Activated CD8-positive, alpha-beta memory T cell treated with anti-CD3 and anti-CD28 coated beads for 24 hours (primary cell): ENCODE results near the gene B3GNT2.

Source experiments
- DNase-seq: peaks from one replicate; pipeline ENCODE4 v3.0.0-alpha.2; 2020

B3GNT2 gene

GRCh38 chr2:62207491-62207890 is 11.6 kb downstream of the B3GNT2 start:
- DNase-seq, result no peak

GRCh38 chr2:62208074-62208757 is 12.3 kb downstream of the B3GNT2 start:
- no peak for DNase-seq

DNA sequence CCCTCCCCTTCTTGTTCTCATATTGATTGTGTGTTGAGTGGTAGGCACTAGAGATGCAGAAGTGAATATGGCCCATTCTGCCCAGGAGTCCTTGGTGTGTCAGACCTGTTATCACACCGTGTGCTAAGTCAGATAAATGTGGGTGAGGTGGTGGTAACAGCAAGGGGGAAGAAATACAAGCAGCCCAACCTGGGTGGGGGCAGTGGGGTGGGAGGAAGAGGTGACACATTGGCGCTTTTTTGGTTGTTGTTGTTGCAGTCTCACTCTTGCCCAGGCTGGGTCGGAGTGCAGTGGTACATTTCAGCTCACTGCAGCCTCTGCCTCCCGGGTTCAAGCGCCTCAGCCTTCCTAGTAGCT is 12.8 kb downstream of the B3GNT2 start:
- DNase-seq, result no peak

DNA sequence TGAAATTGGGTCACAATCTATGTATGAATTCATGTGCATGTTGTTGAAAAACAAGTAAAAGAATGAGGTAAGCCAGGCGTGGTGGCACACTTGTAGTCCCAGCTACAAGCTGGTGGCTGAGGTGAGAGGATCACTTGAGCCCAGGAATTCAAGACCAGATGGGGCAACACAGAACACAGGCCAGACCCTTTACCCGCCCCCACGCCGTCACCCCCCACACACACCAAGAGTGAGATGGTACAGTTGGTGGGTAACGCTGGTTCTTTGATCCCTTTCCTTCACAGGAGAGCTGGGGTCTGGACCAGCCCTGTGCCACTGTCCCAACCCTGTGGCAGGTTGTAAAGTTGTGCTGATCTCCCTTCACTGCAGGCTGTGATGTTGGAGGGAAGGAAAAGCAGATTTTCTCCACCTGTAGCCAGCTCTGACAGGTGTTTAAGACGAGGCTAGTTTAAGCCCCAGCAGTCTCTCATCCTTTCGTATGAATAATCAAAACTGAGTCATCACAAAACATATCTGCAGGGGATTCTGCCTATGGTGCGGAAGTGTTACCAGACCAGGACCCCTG is 13.6 kb downstream of the B3GNT2 start:
- no peak for DNase-seq

DNA sequence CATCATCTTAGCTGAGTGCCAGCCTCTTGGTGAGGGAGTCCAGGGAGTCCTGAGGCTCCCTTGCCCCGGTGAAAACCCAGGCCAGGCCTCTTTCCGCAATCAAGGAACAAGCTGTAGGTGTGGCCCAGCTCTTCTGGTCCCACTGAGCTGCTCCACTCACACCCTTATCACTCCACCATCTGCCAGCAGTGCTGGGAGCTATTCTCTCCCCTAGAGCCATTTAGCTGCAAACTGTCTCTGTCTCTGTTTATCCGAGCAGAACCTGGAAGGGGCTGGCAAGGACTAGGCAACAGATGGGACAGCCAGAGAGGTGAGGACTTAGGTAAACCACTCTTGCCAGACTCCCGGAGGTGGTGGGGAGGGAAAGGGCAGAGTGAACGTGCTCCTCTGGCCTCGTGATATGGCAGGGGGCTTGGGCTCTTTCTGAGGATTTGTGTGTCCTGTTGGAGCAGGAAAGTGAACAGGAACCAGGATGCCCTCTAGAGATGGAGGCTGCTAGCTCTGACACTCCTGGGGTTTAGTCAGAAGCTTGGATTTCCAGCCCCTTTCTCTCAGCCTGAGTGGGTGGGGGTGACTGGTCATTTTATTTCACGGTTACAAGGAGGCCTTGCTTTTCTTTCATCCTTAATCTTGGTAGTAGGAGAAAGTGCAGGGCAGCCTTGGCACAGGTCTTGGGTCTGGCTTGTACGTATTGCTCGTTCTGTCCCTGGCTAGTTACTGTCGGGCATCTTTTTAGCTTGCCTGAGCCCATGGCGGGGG is 19.6 kb downstream of the B3GNT2 start:
- DNase-seq, result no peak

GRCh38 chr2:62216113-62216512 is 20.2 kb downstream of the B3GNT2 start:
- DNase-seq, result no peak

GRCh38 chr2:62216616-62217015 is 20.7 kb downstream of the B3GNT2 start:
- no peak for DNase-seq

DNA sequence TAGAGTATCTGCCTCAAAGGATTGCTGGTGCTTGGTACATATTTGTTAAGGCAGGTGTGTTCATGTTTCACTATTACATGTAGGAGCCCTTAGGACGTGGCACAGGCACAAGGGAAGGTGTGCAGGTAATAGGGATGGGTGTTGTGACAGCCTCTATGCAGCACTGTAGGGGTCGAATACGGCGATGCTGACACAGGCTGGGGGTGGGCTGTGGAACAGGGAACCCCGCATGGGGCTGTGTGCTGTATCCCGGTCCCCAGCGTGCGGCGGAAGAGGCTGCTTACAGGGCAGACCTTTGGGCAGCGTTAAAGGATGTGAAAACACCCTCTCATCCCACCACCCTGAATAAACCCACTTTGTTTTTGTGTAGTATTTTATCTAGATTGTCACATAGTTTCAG is 21.5 kb downstream of the B3GNT2 start:
- no peak for DNase-seq

- no peak for DNase-seq
Measured at GRCh38 chr2:62217970-62218369, 22.1 kb downstream of the B3GNT2 start.

DNA sequence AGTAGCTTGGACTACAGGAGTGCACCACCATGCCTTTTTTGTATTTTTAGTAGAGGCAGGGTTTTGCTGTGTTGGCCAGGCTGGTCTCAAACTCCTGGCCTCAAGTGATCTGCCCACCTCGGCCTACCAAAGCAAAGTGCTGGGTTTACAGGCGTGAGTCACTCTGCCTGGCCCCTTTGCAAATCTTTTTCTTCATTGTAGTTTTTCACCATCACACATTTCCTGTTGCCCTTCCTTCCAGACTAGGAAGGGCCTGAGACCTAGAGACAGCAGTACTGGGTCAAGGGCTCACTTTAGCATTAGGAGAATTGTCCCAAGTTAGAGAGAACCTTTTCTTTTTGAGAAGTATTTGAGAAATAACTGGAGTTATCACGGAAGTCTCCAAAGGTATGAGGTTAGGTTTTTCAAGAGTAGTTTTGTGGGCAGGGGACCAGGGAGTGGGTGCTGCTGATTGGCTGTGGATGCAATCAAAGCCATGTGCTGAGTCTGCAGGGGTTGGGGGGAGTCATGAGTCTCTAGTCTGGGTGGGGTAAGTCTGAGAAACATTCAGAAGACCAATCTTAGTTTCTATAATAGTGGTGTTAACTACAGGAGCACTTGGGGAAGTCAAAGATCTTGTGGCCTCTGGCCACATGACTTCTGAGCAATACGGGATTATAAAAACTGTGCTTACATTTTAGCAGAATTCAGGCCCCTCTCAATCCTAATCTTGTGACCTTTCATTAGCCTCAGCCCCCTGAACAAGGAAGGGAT is 23.7 kb downstream of the B3GNT2 start:
- DNase-seq, result peak; percentile 48

DNA sequence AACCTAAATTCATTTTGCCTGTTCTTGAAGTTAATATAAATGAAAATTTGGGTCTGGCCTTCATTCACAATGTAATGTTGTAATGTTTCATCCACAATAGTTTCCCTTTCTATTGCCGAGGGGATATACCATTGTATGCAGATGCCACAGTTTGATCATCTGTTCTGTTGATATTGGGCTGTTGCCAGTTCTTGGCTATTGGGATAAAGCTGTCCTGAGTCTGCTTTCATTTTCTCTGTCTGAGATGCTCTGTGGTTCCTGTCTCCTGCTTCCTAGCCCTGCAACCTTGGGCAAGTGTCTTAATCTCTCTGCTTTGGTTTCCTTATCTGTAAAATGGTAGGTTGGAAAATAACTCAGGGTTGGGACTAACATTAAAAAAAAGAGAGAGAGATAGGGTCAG is 25.2 kb downstream of the B3GNT2 start:
- no peak for DNase-seq

- no peak for DNase-seq
Measured at GRCh38 chr2:62222171-62222570, 26.3 kb downstream of the B3GNT2 start.

GRCh38 chr2:62222674-62223073 is 26.8 kb downstream of the B3GNT2 start:
- DNase-seq, result peak; percentile 52

DNA sequence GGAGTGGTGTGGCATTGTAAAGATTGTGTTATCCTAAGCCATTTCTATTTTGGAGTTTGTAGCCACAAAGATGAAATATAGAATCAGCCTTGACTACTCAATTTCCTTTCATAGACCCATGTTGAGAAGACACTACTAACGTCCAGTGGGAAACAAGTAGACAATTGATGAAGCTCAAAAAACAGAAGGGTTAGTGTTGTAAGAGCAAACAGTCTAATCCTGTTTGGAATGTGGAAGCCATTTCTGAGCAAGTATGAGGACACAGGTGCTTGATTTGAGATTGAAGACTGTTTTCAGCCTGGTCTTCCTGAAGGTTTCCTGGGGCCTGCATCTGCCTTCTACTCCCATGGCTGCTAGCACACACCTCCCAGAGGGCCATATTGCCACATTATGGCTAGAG is 29.1 kb downstream of the B3GNT2 start:
- peak; percentile 13 for DNase-seq

DNA sequence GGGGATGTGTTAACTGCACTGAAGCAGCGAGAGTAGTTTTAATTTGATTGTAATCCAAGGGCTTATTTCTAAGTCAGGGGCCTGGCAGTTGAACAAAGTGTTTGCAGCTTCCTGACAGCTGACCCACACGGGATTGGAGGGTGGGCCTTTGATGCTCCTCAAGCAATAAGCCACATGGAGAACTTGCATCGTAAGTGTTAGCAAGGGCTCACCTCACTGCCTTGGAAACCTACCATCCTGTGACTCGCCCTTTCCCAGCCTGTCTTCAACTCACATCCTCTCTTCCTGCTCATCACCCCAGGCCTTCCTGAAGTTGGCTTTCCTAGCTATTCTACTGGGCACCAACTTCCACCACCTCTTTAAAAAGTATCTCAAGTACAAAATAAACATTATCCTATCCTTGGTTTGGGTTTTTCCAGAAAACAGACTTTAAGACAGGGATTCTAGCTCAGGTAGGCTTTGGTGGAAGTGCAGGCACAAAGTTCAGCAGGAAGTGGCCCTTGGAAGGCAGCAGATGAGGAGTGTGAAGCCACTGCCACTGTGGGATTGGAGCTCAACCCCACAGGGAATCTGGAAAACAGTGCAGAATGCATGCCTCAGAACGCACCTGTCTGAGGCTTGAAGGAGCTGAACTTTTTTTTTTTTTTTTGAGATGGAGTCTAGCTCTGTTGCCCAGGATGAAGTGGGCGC is 31.6 kb downstream of the B3GNT2 start:
- DNase-seq, result peak; percentile 49

GRCh38 chr2:62229082-62229605 is 33.2 kb downstream of the B3GNT2 start:
- peak; percentile 37 for DNase-seq

DNA sequence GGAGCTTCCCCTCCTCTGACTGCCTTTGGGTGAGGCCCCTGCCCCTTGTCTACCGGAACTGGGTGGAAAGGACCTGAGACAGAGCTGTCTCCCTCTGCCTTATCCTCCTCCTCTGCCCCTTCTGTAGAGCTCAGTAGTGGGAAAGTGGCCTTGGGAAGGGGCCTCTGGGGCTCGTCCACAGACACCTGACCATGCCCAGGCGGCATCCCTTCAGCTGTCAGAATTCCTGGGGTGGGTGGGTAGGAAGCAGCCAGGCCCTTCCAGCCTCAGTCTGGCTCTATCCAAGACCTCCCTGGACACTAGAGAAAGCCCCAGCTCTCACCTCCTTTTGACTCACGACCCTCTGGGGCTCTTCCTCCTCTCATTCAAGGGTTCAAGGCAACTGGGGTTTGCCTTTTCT is 35.6 kb downstream of the B3GNT2 start:
- DNase-seq, result peak; percentile 41

- peak; percentile 52 for DNase-seq
Measured at GRCh38 chr2:62234755-62235655, 39.1 kb downstream of the B3GNT2 start.

- no peak for DNase-seq
Measured at GRCh38 chr2:62236499-62236898, 40.6 kb downstream of the B3GNT2 start.

- no peak for DNase-seq
Measured at GRCh38 chr2:62238236-62238635, 42.3 kb downstream of the B3GNT2 start.

DNA sequence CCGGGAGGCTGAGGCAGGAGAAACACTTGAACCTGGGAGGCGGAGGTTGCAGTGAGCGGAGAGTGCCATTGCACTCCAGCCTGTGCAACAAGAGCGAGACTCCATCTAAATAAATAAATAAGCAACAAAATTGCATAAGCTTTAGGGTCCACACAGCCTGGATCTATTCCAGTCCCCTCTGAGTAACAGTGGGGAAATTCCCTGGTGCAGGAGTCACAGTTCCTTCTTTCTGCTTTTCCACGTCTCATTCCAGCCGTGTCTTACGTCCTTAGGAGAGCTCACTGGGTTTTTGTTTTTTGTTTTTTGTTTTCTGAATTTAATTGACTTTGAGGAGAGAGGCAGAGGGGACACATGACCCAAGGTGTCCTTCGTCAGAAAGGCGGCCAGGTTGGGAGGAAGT is 44.6 kb downstream of the B3GNT2 start:
- DNase-seq, result no peak

DNA sequence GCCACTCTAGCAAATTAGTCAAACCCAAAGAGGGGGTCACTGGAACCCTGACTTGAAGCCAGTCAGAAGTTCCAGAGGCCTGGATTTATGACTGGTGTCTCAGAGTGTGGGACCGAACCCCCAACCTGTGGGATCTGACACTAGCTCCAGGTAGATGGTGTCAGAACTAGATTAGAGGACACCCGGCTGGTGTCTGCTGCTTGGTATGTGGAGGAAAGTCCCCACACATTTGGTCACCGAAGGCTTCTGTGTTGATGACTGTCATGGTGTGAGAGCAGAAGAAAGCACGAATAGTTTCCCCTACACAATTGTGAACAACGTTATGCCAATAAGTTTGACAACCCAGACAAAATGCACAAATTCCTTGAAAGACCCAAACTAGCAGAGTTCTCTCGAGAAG is 48.1 kb downstream of the B3GNT2 start:
- no peak for DNase-seq
